ELF-1 (cell line): ENCODE measurements around the gene HJURP.
"Not testable (repeated sequence)": the region's sequence is repeated elsewhere in the genome, so short reads cannot be mapped to it uniquely, and the experiment has no call there.

Source experiments
- DNase-seq: peaks from one replicate; pipeline ENCODE4 v3.0.0-alpha.2; 2016; ENCODE audit warnings: low read depth, low spot score

Gene HJURP, protein sequence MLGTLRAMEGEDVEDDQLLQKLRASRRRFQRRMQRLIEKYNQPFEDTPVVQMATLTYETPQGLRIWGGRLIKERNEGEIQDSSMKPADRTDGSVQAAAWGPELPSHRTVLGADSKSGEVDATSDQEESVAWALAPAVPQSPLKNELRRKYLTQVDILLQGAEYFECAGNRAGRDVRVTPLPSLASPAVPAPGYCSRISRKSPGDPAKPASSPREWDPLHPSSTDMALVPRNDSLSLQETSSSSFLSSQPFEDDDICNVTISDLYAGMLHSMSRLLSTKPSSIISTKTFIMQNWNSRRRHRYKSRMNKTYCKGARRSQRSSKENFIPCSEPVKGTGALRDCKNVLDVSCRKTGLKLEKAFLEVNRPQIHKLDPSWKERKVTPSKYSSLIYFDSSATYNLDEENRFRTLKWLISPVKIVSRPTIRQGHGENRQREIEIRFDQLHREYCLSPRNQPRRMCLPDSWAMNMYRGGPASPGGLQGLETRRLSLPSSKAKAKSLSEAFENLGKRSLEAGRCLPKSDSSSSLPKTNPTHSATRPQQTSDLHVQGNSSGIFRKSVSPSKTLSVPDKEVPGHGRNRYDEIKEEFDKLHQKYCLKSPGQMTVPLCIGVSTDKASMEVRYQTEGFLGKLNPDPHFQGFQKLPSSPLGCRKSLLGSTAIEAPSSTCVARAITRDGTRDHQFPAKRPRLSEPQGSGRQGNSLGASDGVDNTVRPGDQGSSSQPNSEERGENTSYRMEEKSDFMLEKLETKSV

DNA sequence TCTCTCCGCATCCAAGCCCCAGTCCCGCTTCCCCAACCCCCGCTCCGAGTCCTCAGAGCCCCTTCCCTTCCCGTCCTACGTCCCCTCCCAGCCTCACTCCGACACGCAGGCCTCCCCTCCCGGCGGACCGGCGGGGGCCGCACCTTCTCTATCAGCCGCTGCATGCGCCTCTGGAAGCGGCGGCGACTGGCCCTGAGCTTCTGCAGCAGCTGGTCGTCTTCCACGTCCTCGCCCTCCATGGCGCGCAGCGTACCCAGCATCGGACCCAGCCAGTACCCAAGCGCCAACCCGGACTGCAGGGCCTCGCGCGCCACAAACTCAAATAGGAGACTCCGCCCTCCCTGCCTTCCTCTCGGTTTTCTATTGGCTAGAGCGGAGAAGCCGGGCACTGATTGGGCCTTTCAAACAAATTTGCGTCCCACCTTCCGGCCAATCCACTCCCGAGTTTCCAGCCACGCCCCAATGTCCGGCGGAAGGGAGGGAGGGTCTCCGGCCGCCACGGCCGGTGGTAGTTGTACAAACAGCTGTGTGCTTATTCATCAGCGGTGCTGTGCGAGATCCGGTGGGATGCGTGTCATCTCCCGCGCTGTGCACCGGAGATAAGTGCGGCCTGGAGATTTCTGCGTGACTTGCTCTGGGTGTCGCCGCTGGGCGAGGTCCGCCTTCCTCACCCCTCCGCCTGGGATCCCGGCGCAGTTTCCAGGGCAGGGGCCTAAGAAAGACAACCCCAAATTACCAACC is at the start of gene HJURP:
HJURP (minus strand) TSS at position 295 of the 741 bp plus-strand sequence; CDS start at position 260, 35 bp downstream.
- peak; percentile 98 for DNase-seq

- DNase-seq, result no peak
These were observed 47.5 kb upstream of the HJURP start for GRCh38 chr2:233901884-233902283.

DNA sequence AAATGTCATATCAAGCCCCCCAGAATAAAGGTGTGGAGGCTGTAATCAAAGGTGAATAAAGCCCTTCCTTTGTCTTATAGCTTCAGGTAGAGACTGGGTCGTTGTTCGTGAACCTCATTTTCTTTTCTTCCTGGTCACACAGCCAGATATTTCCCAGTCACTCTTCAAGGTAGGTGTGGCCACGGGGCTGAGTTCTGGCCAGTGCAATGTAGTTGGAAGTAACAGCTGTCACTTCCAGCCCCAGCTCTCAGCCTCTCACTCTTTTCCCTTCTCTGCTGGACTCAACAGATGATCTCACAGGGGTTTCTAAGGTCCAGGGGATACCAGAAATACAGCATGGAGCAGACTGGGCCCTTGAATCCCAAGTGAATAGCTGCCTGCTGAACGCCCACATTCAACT is 47.0 kb upstream of the HJURP start:
- no peak for DNase-seq

DNA sequence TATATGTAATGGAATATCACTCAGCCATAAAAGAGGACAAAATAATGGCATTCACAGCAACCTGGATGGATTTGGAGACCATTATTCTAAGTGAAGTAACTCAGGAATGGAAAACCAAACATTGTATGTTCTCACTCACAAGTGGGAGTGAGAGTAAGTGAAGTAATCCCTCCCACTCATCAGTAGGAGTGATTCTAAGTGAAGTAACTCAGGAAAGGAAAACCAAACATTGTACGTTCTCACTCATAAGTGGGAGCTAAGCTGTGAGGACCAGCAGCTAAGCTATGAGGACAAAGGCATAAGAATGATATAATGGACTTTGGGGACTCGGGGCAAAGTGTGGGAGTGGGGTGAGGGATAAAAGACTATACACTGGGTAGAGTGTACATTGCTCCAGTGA is 41.9 kb upstream of the HJURP start:
- DNase-seq, result not testable (repeated sequence)

DNA sequence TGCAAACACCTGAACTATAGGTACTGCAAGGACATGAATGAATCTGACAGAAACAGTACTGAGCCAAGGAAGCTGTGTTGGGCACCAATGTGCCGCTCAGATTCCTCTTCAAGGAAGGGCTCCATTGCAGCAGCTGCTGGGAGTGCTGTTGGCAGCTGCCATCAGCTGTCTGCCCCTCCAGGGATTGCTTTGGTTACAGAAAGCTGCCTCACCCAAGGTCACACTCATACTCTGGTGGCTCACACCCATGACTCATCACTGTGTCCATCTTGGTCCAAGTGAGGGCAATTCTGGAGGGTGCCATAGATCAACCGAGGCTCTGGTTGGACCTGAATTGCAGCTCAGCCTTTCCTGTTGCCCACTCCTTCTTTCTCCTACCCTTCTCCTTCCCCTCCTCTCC is 38.5 kb upstream of the HJURP start:
- no peak for DNase-seq

DNA sequence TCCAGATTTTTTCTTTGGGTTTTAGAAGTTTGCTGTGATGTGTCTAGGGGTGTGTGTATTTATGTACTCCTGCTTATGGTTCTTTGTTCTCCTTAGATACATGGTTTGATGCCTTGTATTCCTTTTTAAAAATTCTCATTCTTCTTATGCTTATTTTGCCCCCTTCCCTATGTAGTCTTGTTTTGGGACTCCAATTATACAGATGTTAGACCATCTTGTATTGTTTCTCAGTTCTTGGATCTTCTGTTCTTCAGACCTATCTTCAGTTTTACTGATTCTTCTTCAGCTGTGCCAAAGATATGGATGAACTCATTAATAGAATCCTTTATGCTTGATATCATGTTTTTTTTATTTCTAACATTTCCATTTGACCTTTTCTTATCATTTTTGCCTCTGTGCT is 28.0 kb upstream of the HJURP start:
- no peak for DNase-seq

- not testable (repeated sequence) for DNase-seq
These were observed 17.8 kb upstream of the HJURP start for GRCh38 chr2:233872125-233872524.

DNA sequence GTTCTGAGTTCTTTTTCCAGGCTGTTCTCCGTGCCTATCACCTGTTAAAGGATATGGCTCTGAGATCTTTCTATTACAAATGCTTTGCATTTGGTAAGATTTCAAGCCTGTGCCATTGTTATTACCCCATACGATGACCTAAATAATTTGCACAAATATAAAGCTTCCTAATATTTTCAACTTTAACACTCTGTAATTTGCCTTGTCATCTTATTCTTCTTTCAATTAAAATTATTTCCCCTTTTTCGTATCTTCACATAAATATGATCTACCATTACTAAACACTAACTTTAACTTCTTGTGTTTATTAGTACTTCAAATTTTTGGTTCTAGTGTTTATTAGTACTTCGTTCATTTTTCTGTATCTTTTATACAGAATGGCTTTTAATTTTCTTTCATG is 17.1 kb upstream of the HJURP start:
- no peak for DNase-seq

DNA sequence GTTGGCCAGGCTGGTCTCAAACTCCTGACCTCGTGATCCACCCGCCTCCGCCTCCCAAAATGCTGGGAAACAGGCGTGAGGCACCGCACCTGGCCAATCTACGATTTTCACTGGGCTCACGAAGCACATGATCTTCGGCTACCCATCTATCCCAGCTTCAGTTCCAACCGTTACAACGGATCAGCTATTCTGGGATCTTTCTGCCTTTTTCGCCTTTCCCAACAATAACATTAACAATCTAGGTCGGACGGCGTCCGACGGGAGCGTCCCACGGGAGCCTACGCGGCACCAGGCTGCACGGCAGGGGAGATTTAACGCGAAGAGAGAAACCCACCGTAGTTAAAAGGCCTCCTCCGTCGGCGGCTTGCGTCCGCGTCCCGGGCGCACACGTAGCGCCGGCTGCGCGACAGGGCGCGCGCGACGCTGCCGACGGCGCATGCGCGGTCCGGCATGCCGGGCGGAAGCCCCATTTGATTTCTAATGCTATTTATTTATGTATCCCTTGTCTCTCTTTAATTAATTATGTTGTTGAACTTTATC is 13.7 kb upstream of the HJURP start, which contains the start of gene MSL3B:
MSL3B (minus strand) TSS at position 394 of the 540 bp plus-strand sequence.
- peak; percentile 72 for DNase-seq

- no peak for DNase-seq
These were observed 12.1 kb upstream of the HJURP start for GRCh38 chr2:233866479-233866878.

- peak; percentile 30 for DNase-seq
These were observed 11.5 kb upstream of the HJURP start for GRCh38 chr2:233865838-233866237.

DNA sequence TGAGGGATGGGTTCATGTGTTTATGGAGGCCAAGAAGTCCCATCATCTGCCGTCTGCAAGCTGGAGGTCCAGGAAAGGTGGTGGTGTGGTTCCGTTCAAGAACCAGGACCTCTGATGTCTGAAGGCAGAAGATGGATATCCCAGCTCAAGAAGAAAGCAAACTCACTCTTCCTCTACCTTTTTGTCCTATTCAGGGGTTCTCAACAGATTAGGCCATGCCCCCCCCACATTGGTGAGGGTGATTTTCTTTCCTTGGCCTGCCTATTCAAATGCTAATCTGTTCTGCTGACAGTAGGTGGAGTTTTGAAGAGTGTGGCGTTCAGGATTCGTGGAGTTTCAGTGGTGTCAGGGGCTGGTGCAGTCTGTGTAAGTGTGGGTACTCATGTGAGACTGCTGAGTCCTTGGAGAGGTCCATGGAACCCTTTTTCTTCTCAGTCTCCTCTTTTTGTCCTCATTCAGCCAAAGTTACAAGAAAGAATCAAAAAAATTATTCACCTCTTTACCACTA is 8.0 kb upstream of the HJURP start:
- DNase-seq, result no peak

GRCh38 chr2:233858331-233858730 is 4.0 kb upstream of the HJURP start:
- no peak for DNase-seq

- DNase-seq, result peak; percentile 52
These were observed 3.3 kb upstream of the HJURP start for GRCh38 chr2:233857511-233858141.

DNA sequence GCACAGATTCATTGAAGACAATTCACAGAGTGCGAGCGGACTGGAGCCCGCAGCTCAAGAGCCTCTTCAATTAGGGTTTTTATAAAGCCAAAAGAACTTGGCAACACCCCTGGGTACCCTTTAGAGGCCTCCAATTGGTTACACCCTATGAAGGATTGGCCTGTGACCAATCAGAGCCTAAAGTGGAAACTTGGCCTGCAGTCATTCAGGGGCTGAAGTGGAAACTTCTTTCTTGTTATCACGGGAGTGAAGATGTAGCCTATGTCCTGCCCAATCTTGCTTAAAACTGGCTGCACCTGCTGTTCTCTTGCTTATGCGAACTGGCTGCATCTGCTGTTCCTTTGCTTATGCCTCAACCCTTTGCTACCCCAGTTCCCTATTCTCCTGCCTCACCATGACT is 1.8 kb upstream of the HJURP start:
- DNase-seq, result no peak

DNA sequence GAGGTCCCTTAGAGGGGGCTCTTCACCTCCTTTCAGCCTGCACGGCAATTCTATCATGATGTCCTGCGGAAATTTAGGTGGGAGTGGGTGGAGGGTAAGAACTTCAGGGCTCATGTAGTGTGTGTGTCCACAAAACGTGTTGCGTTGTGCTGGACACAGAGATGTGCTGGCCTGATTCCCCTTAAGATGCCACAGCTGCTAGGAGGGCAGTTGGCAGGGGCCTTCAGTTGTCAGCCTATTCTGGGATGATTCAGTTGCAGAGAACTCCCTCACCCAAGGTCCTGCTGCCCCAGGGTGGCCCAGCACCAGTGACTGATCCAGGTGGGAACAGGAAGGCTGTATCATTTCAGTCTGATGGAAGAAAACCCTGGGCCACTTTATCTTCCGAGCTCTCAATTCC is 1.0 kb upstream of the HJURP start:
- no peak for DNase-seq

DNA sequence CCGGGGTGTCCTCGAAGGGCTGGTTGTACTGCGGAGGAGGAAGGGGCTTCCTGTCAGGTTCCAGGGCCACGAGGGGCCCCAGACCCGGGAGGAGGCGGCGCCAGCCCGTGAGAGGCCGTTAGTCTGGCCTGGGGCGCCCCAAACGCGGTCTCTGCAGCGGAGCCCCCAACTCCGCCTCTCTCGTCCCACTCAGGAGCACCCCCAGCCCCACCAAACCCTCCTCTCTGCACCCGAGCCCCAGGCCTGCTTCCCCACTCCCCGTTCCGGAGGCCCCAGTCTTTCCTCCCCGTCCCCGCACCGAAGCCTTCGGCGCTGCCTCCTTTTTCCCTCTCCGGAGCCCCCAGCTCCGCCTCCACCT is 473 bp downstream of the HJURP start:
- no peak for DNase-seq

DNA sequence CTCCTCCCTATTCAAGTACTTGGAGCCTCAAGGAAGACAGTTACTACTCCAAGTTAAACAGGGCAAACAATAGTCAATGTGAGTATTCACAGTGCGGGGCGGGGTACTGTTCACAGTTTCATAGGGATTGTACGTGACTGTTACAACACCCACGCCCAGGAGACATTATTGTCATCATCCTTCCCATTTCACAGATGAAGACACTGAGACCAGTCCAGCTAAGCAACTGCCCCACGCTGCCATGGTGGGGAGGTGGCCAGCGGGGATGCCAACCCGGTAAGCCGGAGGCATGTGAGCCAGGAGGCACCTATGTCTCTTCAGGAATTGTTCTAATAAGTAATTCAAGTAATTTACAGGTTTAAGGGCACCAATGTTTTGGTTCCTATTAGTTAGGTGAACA is 982 bp downstream of the HJURP start:
- no peak for DNase-seq

DNA sequence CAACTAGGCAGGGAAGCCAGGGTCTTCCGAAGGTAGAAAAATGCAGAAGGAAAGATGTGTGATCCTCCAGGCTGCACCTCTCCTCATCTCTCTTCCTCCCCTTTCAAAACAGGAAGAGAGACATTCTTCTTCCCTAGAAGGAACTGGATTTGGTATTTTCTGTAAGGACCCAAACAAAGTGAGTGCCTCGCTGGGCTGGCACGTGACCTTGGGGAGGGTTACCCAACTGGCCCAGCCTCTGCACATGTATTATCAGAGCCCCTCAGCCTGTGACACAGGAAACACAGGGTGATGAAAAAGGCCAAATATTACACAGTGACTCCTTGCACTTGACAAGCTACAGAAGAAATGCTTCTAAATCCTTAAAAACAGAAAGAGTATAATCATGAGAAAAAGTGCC is 2.3 kb downstream of the HJURP start:
- DNase-seq, result no peak

GRCh38 chr2:233851169-233851568 is 3.2 kb downstream of the HJURP start:
- no peak for DNase-seq

DNA sequence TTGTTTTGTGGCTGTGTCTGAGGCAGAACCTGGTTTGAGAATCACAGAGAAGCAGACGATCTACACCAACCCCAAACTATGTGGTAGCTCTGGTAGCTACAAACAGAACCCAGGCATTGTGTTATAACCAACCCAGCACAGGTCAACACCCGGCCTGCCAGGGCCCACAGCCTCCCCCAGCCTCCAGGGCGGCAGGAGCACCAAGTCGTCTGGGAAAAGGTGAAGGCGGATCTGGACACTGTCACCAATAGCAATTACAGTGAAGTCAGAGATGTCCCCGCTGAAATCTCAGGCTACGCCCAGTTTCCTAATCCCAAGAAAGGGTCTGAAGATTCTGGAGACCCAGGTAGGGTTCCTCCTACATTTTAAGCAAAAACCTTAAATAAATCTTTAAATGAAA is 3.6 kb downstream of the HJURP start:
- DNase-seq, result peak; percentile 27
